NCI-H524 (cell line): ENCODE data around the gene PCDHGB2.
A peak's percentile ranks its signal among the peaks of the same experiment; 100 is the strongest.
"Not testable (repeated sequence)": the region's sequence is repeated elsewhere in the genome, so short reads cannot be mapped to it uniquely, and the experiment has no call there.

ENCODE experiments used
- DNase-seq, 2 experiments: peaks; one replicate each; lab custom pipeline; 2025; lab: John Stamatoyannopoulos, UW

Gene PCDHGB2

GRCh38 chr5:141359790-141360426 lies at the start of gene PCDHGB2:
PCDHGB2 (plus strand) TSS chr5:141359994; CDS start chr5:141360136, 142 bp downstream.
- peak; percentile 41 to 54 for DNase-seq

- DNase-seq, result no peak
Measured at GRCh38 chr5:141313711-141314110, 46.1 kb upstream of the PCDHGB2 start.

- not testable (repeated sequence) for DNase-seq
Measured at GRCh38 chr5:141316963-141317362, 42.8 kb upstream of the PCDHGB2 start.

- DNase-seq, result no peak
Measured at GRCh38 chr5:141319202-141319601, 40.6 kb upstream of the PCDHGB2 start.

- DNase-seq, result no peak
Measured at GRCh38 chr5:141319699-141320098, 40.1 kb upstream of the PCDHGB2 start.

- DNase-seq, result peak; percentile 76 to 89
Measured at GRCh38 chr5:141320225-141321169, 39.3 kb upstream of the PCDHGB2 start, which contains the start of gene TAF7. TAF7 (minus strand) TSS chr5:141320784; CDS start chr5:141320044, 740 bp downstream.

- DNase-seq, result no peak
Measured at GRCh38 chr5:141322261-141322660, 37.5 kb upstream of the PCDHGB2 start.

GRCh38 chr5:141326088-141326854 lies 33.5 kb upstream of the PCDHGB2 start:
- DNase-seq, result peak; percentile 1 to 28

- no peak for DNase-seq
Measured at GRCh38 chr5:141328231-141328630, 31.6 kb upstream of the PCDHGB2 start.

- DNase-seq, result peak in 1 of 2 experiments; percentile 0
Measured at GRCh38 chr5:141330299-141331080, 29.3 kb upstream of the PCDHGB2 start, which contains the start of gene PCDHGA1. PCDHGA1 (plus strand) TSS chr5:141330514.

GRCh38 chr5:141332571-141332970 lies 27.2 kb upstream of the PCDHGB2 start:
- DNase-seq, result not testable (repeated sequence)

GRCh38 chr5:141338538-141339306 lies 21.1 kb upstream of the PCDHGB2 start, which contains the start of gene PCDHGA2:
PCDHGA2 (plus strand) TSS chr5:141338760.
- peak in 1 of 2 experiments; percentile 13 for DNase-seq

- DNase-seq, result not testable (repeated sequence)
Measured at GRCh38 chr5:141340781-141341354, 18.9 kb upstream of the PCDHGB2 start.

GRCh38 chr5:141342773-141343172 lies 17.0 kb upstream of the PCDHGB2 start:
- DNase-seq, result no peak

- peak in 1 of 2 experiments; percentile 0 for DNase-seq
Measured at GRCh38 chr5:141343242-141343952, 16.4 kb upstream of the PCDHGB2 start, which contains the start of gene PCDHGA3. PCDHGA3 (plus strand) TSS chr5:141343829; CDS start chr5:141344034, 205 bp downstream.

GRCh38 chr5:141343953-141344463 lies 15.8 kb upstream of the PCDHGB2 start:
- no peak for DNase-seq

GRCh38 chr5:141345327-141345726 lies 14.5 kb upstream of the PCDHGB2 start:
- DNase-seq, result no peak

GRCh38 chr5:141346017-141346416 lies 13.8 kb upstream of the PCDHGB2 start:
- not testable (repeated sequence) for DNase-seq
